Measurements from ENCODE around the gene DISP3.

DNA sequence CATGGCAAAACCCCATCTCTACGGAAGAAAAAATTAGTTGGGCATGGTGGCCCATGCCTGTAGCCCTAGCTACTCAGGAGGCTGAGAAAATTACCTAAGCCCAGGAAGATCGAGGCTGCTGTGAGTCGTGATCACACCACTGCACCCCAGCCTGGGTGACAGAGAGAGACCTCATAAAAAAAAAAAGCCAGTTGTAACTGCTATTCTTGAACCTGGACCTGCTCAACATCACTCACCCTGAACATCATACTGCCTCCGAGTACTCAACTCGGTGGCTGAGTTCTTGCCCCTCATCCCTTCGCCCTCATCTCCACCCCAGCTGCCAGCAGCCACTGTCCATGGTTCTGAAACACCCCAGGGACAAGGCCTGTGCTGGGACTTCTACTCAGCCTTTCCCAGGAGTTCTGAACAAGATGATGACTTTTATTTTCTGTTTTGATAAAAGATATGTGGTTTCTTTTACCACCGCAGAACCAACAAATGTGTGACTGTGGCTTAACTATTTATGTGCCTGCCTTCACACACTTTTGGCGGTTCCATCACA is 5.4 kb upstream of the DISP3 start:
- TF ChIP-seq, protein P1, sequence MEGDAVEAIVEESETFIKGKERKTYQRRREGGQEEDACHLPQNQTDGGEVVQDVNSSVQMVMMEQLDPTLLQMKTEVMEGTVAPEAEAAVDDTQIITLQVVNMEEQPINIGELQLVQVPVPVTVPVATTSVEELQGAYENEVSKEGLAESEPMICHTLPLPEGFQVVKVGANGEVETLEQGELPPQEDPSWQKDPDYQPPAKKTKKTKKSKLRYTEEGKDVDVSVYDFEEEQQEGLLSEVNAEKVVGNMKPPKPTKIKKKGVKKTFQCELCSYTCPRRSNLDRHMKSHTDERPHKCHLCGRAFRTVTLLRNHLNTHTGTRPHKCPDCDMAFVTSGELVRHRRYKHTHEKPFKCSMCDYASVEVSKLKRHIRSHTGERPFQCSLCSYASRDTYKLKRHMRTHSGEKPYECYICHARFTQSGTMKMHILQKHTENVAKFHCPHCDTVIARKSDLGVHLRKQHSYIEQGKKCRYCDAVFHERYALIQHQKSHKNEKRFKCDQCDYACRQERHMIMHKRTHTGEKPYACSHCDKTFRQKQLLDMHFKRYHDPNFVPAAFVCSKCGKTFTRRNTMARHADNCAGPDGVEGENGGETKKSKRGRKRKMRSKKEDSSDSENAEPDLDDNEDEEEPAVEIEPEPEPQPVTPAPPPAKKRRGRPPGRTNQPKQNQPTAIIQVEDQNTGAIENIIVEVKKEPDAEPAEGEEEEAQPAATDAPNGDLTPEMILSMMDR (IDR thresholded peaks at IDR 0.05; ENCODE audit: low read depth, low read length, poor library complexity, severe bottlenecking): no peak
- TF ChIP-seq EZH2phosphoT487 (IDR thresholded peaks at IDR 0.05; ENCODE audit: borderline replicate concordance, low read length): no peak

Data from DOHH2 (cell line).